Measurements from ENCODE around the gene ONECUT1.

GRCh38 chr15:52806284-52806655, 16.1 kb upstream of the ONECUT1 start:
- no peak for TF ChIP-seq CTCF (conservative IDR thresholded peaks at IDR 0.05; ENCODE audit: low read length)
- TF ChIP-seq EZH2phosphoT487 (IDR thresholded peaks at IDR 0.05; ENCODE audit: borderline replicate concordance), result no peak

All from Loucy (cell line).